GM18502 (cell line): ENCODE results near the gene TTC27.
"Not testable (repeated sequence)": the region's sequence is repeated elsewhere in the genome, so short reads cannot be mapped to it uniquely, and the experiment has no call there.

Experiments used
- ATAC-seq: cut with Tn5 transposase; IDR thresholded peaks from one replicate; pipeline ENCODE4 v1.9.1; 2021; ENCODE audit warnings: mild to moderate bottlenecking; ENCODE audit not compliant: unreplicated experiment, poor library complexity

TTC27 gene

GRCh38 chr2:32627814-32628579 is at the start of gene TTC27:
Gene TTC27 (plus strand): TSS chr2:32628050. CDS start chr2:32628293, 243 bp downstream.
- peak; percentile 100 for ATAC-seq

- peak; percentile 77 for ATAC-seq
Observed at GRCh38 chr2:32591669-32592463, 36.0 kb upstream of the TTC27 start.

DNA sequence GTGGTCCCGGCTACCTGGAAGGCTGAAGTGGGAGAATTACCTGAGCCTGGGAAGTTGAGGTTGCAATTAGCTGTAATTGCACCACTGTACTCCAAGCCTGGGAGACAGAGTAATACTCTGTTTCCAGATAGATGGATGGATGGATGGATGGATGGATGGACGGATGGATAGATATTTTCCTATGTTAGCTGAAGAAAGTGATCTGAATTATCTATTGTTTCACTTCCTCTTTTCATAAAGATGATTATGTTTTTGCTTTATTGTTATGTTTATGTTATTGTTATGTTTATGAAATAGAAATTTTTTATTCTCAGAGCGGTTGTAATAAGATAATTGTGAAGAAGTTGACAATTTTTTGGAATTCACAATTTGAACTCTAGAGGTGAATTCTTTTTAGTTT is 33.3 kb upstream of the TTC27 start:
- ATAC-seq: no peak

DNA sequence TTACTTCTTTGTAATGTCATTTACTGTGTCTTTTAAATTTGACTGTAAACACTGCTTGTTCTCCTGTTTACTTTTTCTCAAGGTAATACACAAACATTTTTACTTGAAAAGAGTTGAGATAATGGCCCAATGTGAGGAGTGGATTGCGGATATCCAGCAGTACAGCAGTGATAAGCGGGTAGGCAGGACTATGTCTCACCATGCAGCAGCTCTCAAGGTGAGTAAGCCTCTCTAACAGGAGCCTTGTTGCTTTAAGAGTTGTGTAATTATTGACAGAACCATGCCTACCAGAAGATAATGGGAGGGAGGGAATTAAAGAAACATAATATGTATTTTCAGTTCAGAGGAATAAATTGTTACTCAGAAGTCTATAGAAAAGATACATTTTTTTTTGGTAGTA is 16.5 kb upstream of the TTC27 start:
- no peak for ATAC-seq

- no peak for ATAC-seq
Observed at GRCh38 chr2:32611771-32612170, 16.1 kb upstream of the TTC27 start.

DNA sequence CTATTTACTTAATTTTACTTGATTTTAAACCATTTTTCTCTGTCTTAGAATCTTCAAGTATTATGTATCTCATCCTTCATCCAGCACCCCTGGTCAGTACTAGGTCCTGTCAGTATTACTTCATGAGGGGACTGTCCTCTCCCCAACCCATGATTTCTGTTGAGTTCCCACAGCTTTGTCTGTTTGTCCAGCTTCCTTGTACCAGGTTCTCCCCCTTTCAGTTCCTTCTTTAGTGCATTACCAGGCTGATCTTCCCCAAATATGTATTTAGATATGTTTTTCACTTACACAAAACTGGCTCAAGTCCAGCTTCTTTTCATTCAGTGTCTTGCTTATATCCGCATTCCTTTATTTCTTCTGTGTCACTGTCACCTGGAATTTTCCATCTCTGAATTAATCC is 13.8 kb upstream of the TTC27 start:
- ATAC-seq: no peak

DNA sequence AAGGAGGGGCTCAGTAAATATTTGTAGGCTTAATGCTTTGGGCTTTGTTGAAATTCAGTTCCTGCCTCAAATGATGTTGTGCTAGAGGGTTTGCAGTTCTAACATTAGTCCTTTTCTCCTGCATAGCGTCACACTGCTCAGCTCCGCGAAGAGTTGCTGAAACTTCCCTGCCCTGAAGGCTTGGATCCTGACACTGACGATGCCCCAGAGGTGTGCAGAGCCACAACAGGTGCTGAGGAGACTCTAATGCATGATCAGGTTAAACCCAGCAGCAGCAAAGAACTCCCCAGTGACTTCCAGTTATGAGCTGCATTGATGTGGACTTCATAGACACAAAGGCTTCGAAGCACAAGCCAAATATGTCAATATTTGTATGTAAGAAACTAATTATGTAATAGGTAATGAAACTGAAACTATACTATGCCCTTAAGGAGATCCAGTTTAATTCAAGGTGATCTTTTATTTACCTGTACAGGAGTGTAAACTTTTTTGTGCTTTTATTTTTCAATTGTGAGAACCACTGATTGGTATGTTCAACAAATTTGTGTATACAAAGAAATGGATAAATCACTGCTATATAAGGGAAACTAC is 10.2 kb upstream of the TTC27 start:
- ATAC-seq: no peak

GRCh38 chr2:32622570-32623310 is 5.1 kb upstream of the TTC27 start:
- ATAC-seq: no peak

- ATAC-seq: no peak
Observed at GRCh38 chr2:32623311-32623706, 4.5 kb upstream of the TTC27 start.

DNA sequence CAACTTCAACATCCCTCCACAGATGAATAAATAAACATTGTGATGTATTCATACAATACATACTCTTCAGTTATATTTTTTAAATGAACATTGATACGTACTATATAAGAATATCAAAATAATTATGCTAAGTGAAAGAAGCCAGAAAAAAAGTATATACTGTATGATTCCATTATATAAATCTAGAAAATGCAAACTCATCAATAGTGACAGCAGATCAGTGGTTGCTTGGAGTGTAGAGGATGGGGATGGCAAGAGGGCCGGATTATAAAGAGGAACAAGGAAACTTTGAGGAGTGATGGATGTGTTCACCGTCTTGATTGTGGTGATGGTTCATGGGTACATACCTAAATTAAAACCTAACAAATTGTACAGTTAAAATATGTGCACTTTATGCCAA is 3.0 kb upstream of the TTC27 start:
- ATAC-seq: no peak

DNA sequence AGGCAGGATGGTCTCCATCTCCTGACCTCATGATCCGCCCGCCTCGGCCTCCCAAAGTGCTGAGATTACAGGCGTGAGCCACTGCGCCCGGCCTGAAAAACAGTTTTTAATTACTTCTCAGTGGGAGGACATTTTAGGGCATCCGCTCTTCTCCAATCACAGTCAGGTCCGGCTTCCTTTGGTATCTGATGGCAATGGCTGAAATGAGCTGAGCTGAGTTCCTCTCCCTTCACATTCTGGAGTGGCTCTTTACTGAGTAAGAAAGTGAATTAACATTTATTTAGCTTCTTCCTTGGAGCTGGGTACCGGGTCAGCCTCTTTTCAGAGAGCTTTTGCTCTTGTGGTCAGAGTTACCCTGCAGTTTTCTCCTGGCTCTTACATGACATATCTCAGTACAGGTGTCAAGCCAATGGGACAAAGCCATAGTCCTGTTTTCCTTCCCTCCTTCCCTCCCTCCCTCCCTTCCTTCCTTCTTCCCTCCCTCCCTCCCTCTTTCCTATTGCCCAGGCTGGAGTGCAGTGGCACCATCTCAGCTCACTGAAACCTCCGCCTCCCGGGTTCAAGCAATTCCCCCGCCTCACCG is 1.1 kb upstream of the TTC27 start:
- ATAC-seq: no peak

DNA sequence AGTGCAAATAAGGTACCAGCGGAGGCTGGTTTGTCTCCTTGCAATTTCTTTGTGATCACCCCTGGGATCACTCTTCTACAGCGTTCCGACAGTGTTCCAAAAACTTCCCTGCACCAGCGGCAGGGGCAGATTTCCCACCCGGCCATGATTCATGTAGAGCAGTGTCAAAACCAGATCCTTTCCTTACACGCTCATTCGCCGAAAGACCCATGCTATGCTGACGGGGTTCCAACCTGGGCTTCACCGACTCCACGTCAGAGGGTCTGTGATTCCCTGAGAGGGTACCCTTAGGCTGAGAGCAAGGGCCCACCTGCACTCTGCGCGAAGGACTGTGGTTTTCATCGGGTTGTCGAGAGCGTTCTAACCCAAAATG is 423 bp upstream of the TTC27 start:
- ATAC-seq: peak; percentile 37

- no peak for ATAC-seq
Observed at GRCh38 chr2:32632089-32632488, 4.2 kb downstream of the TTC27 start.

GRCh38 chr2:32633040-32633439 is 5.2 kb downstream of the TTC27 start:
- no peak for ATAC-seq

DNA sequence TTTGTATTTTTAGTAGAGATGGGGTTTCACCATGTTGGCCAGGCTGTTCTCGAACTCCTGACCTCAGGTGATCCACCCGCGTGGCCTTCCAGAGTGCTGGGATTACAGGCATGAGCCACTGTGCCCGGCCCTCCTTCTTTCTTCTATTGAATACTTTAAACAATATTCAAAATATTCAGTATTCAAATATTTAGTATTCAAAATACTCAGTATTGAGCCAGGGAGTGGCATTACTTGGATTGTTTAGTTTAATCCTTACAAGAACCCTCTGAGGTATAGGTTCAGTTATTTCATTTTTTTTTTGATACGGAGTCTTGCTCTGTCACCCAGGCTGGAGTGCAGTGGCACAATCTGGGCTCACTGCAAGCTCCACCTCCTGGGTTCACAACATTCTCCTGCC is 10.7 kb downstream of the TTC27 start:
- ATAC-seq: not testable (repeated sequence)

DNA sequence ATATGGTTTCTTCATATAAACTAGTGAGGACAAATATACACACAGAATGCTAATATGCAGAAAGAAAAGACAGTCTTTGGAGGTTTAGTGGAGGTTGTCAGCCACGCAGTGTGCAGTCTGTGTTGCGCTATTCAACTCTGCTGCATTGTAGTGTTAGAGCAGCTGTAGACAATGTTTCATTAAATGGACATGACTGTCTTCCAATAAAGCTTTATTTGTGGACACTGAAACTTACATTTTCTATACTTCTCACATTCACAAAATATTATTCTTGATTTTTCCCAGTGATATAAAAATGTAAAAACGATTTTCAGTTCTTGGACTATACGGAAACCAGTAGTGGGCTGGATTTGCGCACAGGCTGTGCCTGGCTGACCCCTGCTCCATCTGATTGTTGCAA is 13.3 kb downstream of the TTC27 start:
- no peak for ATAC-seq

DNA sequence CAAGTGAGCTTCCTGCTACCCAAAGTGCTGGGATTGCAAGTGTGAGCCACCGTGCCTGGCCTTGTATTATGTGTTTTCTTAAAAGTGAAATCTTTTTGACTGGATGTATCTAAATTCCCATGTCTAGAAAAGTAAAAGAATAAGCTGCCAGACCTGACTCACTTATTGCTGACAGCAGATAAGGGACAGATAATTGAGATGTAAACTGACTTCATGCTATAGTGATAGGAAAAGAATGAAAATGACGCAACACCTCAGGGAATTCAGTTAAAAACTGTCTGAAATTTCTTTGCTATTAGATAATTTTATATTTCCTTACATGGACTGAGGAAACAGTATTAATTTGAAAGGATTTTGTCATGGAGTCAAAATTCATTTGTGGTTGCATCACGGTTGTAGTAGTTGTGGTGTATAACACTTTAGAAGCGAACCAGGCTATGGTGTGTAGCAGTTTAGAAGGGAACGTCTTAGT is 19.4 kb downstream of the TTC27 start:
- no peak for ATAC-seq

DNA sequence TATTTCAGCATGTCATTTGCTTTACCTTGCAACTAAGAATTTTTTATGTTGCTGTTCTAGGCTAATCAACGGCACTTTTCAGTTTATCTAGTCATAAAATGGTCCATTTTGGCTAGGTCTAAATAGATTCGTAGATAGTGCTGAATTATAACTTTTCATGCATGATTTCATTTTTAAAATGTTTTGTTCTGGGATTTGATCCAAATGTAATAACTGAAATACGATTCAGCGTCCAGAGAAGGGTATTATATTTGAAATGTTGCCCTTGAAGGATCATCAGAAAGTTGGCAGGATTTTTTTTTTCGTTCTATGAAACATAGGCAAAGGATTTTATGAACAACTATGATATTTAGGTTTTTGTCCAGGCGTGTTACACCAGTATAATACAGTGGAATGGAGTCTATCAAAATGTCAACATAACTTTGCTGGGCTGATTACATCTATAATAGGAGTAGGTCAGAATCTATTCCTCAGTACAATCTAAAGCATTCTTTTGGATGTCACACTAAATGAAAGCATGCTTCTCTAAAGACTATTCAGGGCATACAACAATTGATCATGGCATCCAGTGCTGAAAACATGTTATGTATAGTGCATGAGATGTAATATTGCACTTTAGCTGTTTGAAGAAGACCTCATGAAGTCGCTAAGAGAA is 24.8 kb downstream of the TTC27 start:
- no peak for ATAC-seq

GRCh38 chr2:32656069-32656468 is 28.2 kb downstream of the TTC27 start:
- ATAC-seq: no peak

DNA sequence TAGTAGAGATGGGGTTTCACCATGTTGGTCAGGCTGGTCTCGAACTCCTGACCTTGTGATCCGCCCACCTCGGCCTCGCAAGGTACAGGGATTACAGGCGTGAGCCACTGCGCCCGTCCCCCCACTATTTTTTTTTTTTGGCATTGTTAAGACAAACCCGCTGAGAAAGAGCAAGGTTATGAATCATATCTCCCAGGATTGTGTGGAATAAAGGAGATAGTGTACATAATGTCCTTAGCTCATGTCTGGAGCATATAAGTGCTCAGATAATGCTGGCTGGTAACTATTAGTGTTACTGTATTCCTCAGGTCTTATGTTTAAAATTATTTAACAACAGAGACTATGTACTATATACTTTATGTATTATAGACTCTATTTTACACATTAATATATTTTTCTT is 36.0 kb downstream of the TTC27 start:
- no peak for ATAC-seq
